GM19438 (cell line): Measurements from ENCODE around the gene HPCAL1.

Source experiments
- ATAC-seq: cut with Tn5 transposase; IDR thresholded peaks from one replicate; pipeline ENCODE4 v1.9.1; 2021; ENCODE audit warnings: low read depth; ENCODE audit not compliant: unreplicated experiment

HPCAL1 gene

DNA sequence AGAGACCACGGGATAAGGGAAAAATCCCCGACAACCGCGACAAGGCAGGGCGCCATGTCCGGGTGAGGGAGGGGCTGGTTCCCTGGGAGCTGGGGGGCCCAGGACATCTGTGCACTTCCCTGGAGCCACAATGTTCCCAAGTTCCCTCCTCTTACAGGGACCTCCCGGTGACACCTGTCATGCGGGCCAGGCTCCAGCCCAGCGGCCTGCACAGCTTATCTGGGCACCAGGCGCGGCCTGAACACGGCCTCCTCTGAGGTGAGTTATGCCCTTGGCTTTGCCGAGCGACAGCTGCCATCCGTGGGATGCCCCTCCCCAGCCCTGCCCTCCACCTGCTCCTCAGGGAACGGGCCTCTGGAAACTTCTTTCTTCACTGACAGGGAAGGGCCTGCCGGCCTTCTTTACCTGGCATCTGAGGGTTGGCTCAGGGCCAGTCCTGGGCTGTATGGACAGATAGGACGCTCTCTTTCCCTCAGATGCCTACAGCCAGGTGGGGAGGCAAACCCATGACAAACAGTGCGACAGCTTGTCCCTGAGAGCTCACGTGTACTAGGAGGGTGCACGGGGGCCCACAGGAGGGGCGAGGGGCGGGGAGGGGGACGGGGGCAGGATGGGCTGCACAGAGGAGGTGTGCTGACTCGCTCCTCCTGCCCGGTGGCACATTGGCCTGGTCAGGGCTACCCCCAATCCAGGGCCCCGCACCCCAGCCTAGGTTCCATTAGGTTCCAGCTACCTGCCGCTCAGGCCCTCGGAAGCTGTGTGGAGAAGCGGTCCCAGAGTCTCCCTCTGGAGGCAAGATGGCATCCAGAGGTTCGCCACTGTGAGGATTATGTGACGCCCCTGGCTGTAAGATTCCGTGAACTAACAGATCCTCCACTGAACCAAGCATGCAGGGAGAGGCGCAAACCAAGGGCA lies 34.9 kb upstream of the HPCAL1 start:
- ATAC-seq, result no peak

DNA sequence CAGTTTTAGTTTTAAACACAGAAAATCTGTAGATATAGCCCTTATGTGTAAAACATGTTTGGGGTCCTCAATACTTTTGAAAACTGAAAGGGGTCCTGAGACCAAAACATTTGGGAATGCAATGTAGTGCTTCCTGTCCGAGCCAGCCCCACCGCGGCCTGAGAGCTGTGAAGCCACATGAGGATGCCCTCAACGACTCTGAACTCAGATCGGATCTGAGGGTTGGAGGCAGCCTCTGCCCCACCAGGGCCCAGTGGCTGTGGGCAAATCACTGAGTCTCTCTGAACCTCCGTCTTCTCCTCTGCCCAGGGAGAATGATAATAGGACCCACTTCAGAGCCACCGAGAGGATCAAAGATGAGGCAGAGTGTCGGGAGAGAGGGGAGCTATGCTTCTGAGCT lies 33.4 kb upstream of the HPCAL1 start:
- no peak for ATAC-seq

DNA sequence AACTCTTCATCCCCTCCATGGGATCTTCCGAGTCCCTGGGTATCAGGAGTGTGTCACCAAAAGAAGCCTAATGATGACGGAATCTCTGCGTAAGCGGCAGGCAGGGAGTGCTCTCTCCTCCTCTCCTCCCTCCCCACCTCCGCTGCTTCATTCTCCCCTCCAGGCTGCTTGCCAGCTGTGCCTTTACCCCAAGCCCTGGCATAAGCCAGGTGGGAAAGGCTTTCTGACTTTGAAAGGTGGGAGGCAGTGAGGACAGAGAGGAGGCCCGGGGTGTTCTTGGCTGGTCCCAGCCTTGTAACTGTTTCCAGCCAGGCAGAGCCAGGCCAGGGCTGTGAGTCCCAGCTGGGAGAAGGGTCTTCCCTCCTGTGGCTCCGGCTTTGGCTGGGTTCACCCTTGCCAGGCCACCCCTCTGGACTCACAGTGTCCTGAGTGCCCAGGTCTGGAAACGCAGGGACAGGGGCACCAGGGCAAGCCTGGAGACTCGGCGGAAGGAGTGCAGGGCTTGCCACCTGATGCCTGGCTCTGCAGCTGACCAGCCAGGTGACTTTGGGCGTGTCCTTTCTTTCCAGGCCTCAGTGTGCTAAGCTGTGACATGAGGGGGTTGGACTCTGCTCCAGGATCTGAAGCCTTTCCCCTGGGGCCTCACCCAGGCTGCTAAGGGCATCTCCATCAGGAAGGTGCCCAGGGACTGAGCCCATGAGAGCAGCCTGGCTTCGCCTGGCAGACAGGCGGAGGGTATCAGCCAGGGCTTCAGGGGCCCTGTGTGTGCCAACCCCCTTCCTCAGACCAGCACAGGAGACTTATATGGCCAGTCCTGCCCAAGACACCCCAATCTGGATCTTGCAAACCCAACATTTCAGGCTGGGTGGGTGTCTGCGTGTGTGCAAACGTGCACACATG lies 32.7 kb upstream of the HPCAL1 start:
- ATAC-seq, result no peak

DNA sequence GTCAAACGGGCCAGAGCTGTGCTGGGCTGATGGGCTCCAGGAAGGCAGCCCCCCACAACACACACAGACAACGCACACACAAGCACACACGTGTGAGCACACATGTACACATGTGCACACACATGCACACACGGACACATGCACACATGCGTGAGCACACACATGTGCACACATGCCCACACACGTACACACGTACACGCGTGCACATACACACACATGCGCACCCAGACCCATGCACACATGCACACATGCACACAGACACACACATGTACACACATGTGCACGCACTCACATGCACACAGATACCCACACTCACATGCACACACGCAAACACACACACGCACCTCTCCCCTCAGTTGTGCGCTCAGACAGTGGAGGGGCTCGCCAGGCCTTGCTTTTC lies 31.2 kb upstream of the HPCAL1 start:
- no peak for ATAC-seq

DNA sequence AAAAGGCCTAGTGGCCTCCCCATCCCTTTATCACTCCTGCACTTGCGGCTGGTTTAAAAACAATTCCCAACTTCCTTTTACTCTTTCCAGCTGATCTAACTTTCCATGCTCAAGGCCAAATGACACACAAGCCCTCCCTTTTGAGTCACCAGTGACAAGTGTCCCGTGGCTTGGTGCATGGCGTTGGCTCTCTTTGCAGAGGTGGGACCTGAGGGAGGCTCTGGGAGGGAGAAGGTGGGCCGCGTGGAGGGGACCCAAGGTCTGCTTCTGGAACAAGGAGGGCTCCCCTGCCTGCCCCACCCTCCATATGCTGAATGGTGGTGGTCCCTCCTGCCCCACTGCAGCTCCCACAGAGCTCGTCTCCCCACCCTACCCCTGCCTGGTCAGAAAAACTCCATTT lies 30.8 kb upstream of the HPCAL1 start:
- no peak for ATAC-seq

DNA sequence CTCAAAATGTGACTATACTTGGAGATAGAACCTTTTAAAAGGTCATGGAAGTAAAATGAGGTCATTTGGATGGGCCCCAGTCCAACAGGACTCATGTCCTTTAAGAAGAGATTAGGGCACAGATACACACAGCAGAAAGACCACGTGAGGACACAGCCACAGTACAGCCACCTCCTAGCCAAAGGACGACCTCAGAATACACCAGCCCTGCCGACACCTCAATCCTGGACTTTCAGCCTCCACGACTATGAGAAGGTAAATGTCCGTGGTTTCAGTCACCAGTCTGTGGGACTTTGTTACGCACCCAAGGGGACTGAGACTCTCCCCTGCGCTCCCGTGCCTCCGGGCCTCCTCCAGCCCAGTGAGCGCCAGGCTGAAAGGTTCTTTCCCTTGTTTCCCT lies 30.2 kb upstream of the HPCAL1 start:
- no peak for ATAC-seq

DNA sequence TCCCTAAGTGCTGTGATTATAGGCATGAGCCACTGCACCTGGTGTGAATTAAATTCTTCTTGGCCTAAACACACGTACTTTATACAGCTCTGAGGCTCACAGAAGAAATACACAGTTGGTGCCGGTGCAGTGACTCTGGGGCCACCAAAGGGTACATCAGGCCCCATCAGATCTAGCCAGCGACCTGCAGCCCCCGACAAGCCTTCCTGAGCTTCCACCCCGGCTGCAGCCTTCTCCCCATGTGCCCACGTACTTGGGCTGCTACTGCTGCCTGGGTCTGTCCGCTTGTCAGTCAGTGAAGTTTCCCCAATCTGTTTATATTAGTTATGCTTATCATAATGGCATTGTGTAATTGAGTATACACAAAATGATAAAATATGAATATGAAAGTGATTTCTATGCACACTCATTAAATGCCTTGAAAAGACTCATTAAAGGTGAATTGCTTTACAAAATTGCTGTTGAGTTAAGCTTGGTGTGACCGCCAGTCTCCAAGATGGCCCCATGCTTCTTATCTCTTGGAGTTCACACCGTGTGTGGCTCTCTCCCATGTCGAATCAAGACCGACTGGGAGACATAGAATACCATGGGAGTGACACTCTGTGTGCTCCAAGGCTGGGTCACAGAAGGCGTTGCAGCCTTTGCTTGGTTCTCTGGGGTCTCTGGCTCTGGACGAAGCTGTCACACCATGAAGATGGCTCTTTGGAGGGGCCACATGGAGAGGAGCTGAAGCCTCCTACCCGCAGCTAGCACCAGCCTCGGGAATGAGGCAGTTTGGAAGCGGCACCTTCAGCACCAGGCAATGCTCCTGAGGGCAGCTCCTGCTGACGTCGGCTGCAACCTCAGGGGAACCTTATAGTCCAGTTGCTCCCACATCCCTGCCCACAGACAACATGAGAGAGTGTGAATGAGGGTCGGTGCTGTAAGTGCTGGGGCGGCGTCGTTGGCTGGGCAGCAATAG lies 29.2 kb upstream of the HPCAL1 start:
- ATAC-seq, result no peak

DNA sequence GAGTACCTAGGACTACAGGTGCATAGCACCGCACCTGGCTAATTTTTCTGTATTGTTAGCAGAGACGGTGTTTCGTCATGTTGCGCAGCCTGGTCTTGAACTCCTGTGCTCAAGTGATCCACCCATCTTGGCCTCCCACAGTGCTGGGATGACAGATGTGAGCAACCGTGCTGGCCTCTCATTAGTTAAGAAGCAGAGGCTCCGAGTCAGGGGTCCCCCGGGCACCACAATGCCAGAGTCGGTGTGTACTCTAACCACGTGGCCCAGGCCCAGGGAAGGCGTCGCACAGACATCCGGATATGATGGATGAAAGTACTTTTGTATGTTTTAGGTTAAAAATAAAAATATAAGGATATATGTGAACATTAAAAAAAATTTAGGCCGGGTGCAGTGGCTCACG lies 28.3 kb upstream of the HPCAL1 start:
- no peak for ATAC-seq

DNA sequence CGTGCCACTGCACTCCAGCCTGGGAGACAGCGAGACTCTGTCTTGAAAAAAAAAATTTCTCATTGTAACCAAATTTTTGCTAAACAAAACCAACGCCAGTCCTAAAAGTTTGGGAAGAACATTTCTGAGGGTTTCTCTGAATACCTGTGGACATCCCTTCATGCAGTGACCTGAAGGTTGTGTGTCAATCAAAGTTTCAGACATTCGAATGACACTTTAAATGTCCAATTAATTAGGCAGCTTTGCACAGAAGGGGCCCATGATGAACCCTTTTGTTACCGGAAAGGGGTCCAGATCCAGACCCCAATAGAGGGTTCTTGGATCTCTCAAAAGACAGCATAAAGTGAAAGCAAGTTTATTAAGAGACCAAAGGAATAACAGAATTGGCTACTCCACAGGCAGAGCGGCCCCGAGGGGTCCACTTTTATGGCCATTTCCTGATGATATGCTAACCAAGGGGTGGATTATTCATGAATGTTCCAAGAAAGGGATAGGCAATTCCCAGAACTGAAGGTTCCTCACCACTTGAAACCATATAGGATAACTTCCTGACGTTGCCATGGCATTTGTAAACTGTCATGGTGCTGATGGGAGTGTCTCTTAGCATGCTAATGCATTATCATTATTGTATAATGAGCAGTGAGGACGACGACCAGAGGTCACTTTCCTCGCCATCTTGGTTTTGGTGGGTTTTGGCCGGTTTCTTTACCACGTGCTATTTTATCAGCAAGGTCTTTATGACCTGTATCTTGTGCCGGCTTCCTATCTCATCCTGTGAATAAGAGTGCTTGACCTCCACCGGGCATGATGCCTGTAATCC lies 27.5 kb upstream of the HPCAL1 start:
- no peak for ATAC-seq

DNA sequence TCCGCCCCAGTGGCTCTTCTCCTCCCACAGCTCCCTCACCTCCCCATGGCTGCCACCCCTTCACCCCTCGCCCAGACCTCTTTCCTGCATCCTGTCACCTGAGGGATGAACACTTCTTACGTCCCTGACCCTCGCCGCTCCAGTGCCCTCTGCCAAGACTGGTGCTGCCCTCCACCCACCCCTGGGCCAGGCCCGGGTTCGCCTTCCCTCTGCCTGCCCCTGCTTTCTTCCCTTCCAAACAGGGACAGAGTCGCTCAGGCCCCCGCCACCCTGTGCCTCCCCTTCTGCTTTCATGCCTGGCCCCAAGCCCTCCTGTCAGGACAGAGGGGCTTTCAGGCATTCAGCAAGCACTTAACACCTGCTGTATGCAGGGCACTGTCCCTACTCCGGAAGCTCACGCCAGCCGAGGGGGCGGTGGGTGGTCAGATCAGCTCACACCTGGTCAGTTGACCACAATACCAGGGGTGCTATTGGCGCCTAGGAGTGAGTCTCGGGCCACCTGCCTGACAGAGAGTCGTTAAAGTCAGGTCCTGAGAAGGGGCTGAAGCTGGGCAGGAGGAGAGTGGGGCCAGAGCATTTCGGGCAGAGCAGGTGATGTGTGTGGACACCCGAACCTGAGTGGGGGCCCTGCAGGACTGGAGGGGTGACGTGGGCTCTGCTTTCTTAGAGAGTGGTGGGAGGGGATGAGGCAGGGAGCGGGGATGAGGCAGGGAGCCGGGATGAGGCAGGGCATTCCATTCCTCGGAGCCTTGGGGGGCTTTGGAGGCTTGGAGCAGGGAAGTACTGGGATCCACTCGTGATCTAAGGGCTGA lies 26.0 kb upstream of the HPCAL1 start:
- ATAC-seq, result no peak

DNA sequence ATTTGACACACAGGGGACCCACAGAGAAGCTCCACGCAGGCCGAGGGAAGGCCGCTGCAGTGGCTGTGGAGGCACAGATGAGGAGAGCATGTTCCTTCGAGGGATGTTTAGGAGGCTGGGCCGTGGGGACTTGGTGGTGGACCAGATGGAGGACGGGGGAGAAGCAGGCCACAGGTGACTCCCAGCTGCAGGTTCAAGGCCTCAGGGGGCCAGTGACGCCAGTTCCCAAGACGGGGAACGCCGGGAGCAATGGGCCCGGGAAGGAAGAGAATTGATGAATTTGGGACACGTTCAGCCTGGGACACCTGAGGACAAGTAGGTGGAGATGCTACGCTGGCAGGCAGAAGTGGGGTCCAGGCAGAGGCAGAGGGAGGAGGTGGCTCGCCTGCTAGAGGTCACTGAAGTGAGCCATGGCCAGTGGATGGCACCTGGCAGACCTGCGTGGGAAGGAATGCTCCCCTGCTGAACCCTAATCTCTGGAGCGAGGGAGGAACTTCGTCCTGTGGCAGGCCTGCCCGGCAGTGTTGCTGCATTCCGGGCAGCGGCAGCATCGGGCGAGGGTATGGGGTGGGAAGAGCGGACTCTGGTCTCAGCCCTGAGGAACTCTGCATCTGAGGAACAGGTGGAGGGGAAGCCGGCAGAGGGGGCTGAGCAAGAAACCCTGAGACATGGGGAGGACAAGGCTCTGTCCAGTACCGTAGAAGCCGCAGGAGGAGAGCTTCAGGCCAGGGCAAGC lies 25.2 kb upstream of the HPCAL1 start:
- ATAC-seq, result no peak

DNA sequence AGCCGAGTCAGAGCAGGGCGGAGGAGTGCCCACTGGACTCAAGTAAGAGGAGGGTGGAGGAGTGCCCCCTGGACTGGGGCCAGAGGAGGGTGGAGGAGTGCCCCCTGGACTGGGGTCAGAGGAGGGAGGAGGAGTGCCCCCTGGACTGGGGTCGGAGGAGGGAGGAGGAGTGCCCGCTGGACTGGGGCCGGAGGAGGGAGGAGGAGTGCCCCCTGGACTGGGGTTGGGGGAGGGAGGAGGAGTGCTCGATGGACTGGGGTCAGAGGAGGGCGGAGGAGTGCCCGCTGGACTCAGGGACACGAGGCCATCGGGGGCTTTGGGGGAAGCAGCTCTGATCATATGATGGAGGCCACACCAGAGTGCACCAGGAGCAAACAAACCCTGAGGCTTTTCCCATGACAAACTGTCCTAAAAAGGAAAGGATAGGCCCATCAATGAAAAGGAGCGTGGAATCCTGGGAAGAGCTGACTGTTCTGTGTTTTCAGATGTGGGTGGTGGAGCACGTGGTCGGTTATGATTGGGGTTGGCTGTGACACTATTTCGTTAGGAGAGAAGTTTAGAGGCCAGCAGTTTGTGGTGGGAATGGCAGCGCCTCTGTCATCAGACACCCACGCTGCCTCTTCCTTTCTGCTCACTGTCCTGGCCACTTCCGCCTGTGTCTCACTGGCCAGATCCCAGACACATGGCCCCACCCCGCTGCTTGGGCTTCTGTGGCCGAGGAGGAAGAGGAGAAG lies 24.5 kb upstream of the HPCAL1 start:
- no peak for ATAC-seq

DNA sequence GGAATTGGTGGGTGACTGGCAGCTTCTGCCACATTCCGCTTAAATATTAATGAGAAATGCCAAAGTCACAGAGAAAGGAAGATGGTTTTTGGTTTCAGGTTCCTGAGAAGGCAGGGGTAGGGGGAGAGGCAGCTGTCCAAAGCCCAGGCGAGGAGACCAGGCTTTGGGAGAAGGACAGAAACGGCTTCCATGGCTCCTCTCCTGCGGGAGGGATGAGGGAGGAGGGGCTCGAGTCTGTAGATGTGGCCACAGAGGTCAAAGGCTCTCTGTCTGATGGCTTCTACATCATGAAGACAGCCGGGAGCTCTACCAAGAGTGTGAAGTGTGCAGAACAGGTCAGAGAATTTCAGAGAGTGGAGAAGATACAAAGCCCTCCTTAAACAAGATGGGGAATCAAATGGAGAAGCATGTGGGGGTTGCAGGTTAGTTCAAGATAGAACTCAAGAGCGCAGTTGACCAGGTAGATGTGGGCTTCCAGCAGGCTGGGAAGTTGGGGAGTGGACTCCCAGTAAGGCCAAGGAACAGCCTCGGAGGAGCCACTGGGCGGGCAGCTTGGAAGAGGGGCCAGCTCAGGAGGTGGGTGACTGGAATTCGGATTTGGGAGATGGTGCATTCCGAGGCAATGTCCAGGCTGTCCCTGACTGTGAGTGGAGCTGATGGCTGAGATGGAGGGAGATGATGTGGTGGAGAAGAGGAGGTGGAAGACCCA lies 23.8 kb upstream of the HPCAL1 start:
- no peak for ATAC-seq

DNA sequence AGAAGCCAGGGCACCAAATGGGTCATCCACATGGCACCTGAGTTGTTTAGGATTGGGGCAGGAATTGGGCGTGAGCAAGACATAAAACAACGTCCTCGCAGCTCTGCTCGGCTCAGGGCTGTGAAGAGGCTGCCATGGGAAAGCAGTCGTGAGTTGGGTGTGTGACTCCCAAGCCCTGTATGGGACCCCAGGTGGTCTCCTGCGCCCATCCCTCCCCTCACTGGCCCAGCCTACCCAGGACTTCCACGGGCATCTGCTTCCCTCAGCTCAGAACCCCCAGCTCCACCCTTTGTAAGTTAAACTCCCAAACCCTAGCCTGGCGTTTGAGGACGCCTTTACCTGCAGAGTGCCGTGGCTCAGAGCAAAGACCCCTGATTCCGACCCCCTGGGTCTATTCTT lies 23.2 kb upstream of the HPCAL1 start:
- ATAC-seq, result no peak

DNA sequence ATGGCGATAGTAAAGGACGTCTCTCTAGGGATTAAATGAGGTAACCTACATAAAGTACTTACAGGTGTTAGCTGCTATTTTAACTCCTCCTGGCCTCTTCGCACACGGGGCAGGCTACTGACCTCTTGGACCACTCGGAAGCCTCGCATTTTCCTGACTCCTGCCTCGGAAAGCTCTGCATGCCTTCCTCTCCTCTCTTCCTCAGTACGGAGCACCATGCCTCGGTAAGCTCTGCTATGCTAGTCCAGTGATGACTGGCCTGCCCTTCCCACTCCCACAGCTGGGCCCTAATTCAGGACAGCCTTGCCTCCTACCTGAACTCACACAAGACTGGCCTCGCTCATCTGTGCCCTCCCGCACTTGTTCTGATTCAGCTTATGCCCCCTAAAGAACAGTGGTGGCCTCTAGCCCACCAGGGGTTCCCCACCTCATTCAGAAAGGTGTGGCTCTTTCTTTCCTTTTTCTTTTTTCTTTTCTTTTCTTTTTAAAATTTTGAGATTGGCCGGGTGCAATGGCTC lies 22.7 kb upstream of the HPCAL1 start:
- no peak for ATAC-seq

DNA sequence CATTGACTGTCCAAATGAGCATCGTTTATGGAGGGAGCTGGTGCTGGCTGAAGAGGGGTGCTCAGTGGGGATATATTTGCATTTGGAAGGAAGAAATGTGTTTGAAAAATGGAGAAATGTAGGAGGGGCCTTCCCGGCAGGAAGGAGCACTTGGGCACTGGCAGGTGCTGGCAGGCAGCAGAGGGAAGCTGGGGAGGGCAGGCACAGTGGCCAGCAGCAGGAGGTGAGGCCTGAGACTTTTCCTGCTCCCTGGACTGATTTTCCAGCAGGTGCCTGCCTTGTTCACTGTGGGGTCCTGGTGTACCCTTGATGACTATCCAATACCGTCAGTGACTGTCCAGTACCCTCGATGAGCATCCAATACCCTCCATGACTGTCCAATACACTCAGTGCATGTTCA lies 20.8 kb upstream of the HPCAL1 start:
- ATAC-seq, result no peak
